Mesenchymal stem cell (in vitro differentiated cells and primary cell): ENCODE results near the gene CCDC196.

Source experiments
- DNase-seq: peaks from one replicate; pipeline ENCODE4 v3.0.0-alpha.2; 2013
- H2AFZ ChIP-seq: one replicate; pipeline ENCODE4 v1.6.1; 2013; ENCODE audit warnings: low read depth, mild to moderate bottlenecking, control low read depth, inconsistent platforms, low read length, moderate library complexity
- H2AK5ac ChIP-seq: 2 replicates; pipeline ENCODE4 v1.6.1; 2013; ENCODE audit warnings: low read length, moderate library complexity, mild to moderate bottlenecking, inconsistent platforms; ENCODE audit not compliant: severe bottlenecking
- H2BK120ac ChIP-seq: one replicate; pipeline ENCODE4 v1.6.1; 2013; ENCODE audit warnings: low read depth, mild to moderate bottlenecking, inconsistent platforms, low read length, moderate library complexity
- H2BK12ac ChIP-seq, 2 experiments: one replicate each; pipeline ENCODE4 v1.6.1; 2013; ENCODE audit warnings: inconsistent platforms in 2 of 2, low read length in 2 of 2, mild to moderate bottlenecking in 2 of 2, moderate library complexity in 2 of 2, control low read depth in 1 of 2
- H2BK15ac ChIP-seq: one replicate; pipeline ENCODE4 v1.6.1; 2013; ENCODE audit warnings: mild to moderate bottlenecking, low read depth, inconsistent platforms; ENCODE audit not compliant: poor library complexity, severe bottlenecking
- H2BK5ac ChIP-seq: 2 replicates; pipeline ENCODE4 v1.6.1; 2013; ENCODE audit warnings: low read depth, mild to moderate bottlenecking, low read length, control low read depth, inconsistent platforms; ENCODE audit not compliant: poor library complexity, severe bottlenecking
- H3K14ac ChIP-seq, 2 experiments: one replicate each; pipeline ENCODE4 v1.6.1; 2013; ENCODE audit warnings: inconsistent platforms in 2 of 2, low read length in 2 of 2, control low read depth in 1 of 2, mild to moderate bottlenecking in 1 of 2, moderate library complexity in 1 of 2
- H3K18ac ChIP-seq, 2 experiments: one replicate each; pipeline ENCODE4 v1.6.1; 2013; ENCODE audit warnings: inconsistent platforms in 2 of 2, low read length in 2 of 2, control low read depth in 1 of 2, low read depth in 1 of 2, mild to moderate bottlenecking in 1 of 2
- H3K23ac ChIP-seq, 2 experiments: one replicate each; pipeline ENCODE4 v1.6.1; 2013; ENCODE audit warnings: inconsistent platforms in 2 of 2, low read length in 2 of 2, mild to moderate bottlenecking in 2 of 2, moderate library complexity in 2 of 2, control low read depth in 1 of 2
- H3K27ac ChIP-seq: 2 replicates; pipeline ENCODE4 v1.5.1; 2013; ENCODE audit warnings: mild to moderate bottlenecking, moderate library complexity, low read length, control low read depth, inconsistent platforms; ENCODE audit not compliant: poor library complexity, severe bottlenecking
- H3K27me3 ChIP-seq, 2 experiments: 2 replicates each; pipeline versions ENCODE4 v1.6.1 to v1.7.0; 2013; ENCODE audit warnings: low read length in 2 of 2, mild to moderate bottlenecking in 2 of 2, moderate library complexity in 2 of 2, control low read depth in 1 of 2, inconsistent platforms in 1 of 2; ENCODE audit not compliant: control insufficient read depth in 1 of 2, insufficient read depth in 1 of 2
- H3K36me3 ChIP-seq, 2 experiments: 2 replicates each; pipeline versions ENCODE4 v1.6.1 to v1.7.0; 2013; ENCODE audit warnings: low read length in 2 of 2, control low read depth in 1 of 2, inconsistent platforms in 1 of 2, low read depth in 1 of 2, mild to moderate bottlenecking in 1 of 2; ENCODE audit not compliant: insufficient read depth in 2 of 2, control insufficient read depth in 1 of 2
- H3K4ac ChIP-seq, 2 experiments: one replicate each; pipeline ENCODE4 v1.6.1; 2013; ENCODE audit warnings: inconsistent platforms in 2 of 2, low read length in 2 of 2, mild to moderate bottlenecking in 2 of 2, moderate library complexity in 2 of 2, control low read depth in 1 of 2, low read depth in 1 of 2
- H3K4me1 ChIP-seq: 2 replicates; pipeline ENCODE4 v1.6.1; 2013; ENCODE audit warnings: low read depth, low read length, control low read depth; ENCODE audit not compliant: control insufficient read depth, insufficient read depth
- H3K4me2 ChIP-seq: 2 replicates; pipeline ENCODE4 v1.6.1; 2013; ENCODE audit warnings: low read length, mild to moderate bottlenecking, inconsistent platforms; ENCODE audit not compliant: poor library complexity, severe bottlenecking
- H3K4me3 ChIP-seq, 2 experiments: 2 replicates each; pipeline versions ENCODE4 v1.5.1 to v1.7.0; 2013; ENCODE audit warnings: low read length in 2 of 2, mild to moderate bottlenecking in 2 of 2, control low read depth in 1 of 2, low read depth in 1 of 2; ENCODE audit not compliant: insufficient read depth in 1 of 2
- H3K79me1 ChIP-seq: replicated peaks from 2 replicates; pipeline ENCODE4 v1.6.1; 2013; ENCODE audit warnings: mild to moderate bottlenecking, control low read depth, low read length, inconsistent platforms; ENCODE audit not compliant: poor library complexity, severe bottlenecking
- H3K9ac ChIP-seq: 2 replicates; pipeline ENCODE4 v1.7.0; 2013; ENCODE audit warnings: mild to moderate bottlenecking, low read length, moderate library complexity
- H3K9me3 ChIP-seq: 2 replicates; pipeline ENCODE4 v1.7.0; 2013; ENCODE audit warnings: mild to moderate bottlenecking, low read length; ENCODE audit not compliant: control insufficient read depth
- H4K8ac ChIP-seq: one replicate; pipeline ENCODE4 v1.6.1; 2013; ENCODE audit warnings: inconsistent platforms, mild to moderate bottlenecking, low read length, moderate library complexity
- H4K91ac ChIP-seq: one replicate; pipeline ENCODE4 v1.6.1; 2013; ENCODE audit warnings: mild to moderate bottlenecking, low read length, inconsistent platforms
- WGBS: methylation state at CpG from one replicate; pipeline ENCODE4 v1.1.7; 2013; ENCODE audit warnings: mixed read lengths; 5-methylcytosine and 5-hydroxymethylcytosine counted together

Gene CCDC196

DNA sequence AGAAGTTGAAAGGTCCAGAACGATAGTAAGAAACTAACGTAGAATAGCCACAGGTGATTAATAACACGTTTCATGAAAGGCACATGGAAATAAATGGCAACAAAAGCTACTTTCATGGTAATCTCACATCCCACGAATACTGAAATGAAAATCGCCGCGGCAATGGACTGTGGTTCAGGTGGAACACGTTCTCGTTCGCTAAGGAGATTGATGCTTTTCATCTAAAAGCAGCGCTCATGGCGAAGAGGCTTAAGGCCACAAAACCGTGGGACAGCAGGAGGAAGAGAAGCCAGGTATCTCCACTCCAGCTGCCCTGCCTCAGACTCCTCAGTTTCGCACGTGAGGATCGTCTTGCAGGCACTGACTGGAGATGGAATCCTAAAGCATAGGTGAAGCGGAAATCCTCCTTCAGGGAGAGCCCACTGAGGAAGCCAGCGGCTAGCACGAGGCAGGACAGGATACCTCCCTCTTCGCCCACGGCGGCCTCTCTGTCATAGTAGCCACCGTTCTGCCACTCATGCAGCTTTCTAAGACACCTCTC lies 21.1 kb downstream of the CCDC196 start:
- DNase-seq: no peak
- H2BK12ac ChIP-seq: peak overlapping the region; percentile 49 to 83
- WGBS: 19% methylated on average over 23 of the region's 23 CpGs

DNA sequence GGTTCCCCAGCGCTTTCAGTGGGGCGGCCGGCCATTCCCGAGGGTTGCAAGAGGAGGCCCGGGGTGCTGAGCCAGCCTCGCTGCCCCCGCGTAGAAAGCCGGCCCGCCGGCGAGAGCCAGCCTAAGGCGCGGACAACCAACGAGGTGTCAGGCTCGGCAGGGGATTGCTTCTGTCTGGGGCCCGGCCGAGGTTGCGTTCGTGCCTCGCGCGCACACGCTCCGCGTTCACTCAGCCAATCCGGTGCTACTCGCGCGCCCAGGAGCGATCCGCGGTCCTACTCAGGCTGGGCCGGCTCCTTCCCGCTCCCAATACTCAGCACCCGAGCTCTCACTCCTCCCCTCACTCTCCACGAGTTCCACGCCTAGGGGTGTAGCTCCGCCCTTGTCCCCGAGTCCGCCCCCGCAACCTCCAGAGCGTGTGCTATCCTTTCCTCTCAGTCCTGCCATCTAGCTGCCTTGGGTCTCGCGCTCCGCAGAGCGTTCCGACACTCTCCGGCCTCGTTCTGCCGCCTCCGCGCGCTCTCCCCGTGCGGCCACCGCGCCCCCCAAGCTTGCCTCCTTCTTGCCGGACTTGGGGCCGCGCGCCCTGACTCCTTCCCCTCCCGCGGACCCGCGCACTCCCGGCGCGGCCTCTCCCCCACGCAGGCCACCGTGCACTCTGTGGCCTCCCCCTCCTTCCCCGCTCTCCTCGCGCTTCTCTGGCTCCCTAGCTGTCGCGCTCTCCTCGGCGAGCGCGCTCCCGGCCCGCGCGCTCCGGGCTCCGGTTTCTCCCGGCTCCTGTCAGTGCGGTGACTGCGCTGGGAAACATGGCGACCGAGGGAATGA lies 21.8 kb downstream of the CCDC196 start, which contains the start of gene GPHN:
Gene GPHN, plus strand, starts transcription at position 426 of the 825 bp plus-strand sequence.
- whole genome bisulfite sequencing: under 1% methylated on average over 90 of the region's 91 CpGs
- Histone ChIP-seq H4K91ac (peak within 1 kb of the TSS; percentile 47), H3K79me1 (peaks cover 7% of the 10 kb centered on the region), H4K8ac (peak within 1 kb of the TSS; percentile 90), H3K4me1 (peaks cover 2% of the 10 kb centered on the region), H3K4me2 (peak within 1 kb of the TSS; percentile 93), H3K14ac (peak within 1 kb of the TSS in 1 of 2 experiments; percentile 85), H2BK5ac (peak within 1 kb of the TSS; percentile 21), H2AK5ac (no peak within 1 kb of the TSS), H2BK120ac (no peak within 1 kb of the TSS), H2BK15ac (peak within 1 kb of the TSS; percentile 80), H3K4me3 (peak within 1 kb of the TSS; percentile 64 to 97), H3K27me3 (no peaks in the 10 kb centered on the region), H3K23ac (peak within 1 kb of the TSS in 1 of 2 experiments; percentile 77), H2AFZ (peak within 1 kb of the TSS; percentile 92), H2BK12ac (peak within 1 kb of the TSS; percentile 49 to 83), H3K27ac (peak within 1 kb of the TSS; percentile 62), H3K18ac (peak within 1 kb of the TSS; percentile 31 to 73), H3K4ac (peak within 1 kb of the TSS; percentile 17 to 40), H3K9me3 (no peaks in the 10 kb centered on the region), H3K9ac (peak within 1 kb of the TSS; percentile 93), H3K36me3 (no peaks in the 10 kb centered on the region)
- DNase-seq: peak; percentile 99

More for the DNA sequence above, 21.1 kb downstream of the CCDC196 start:
- H3K79me1 ChIP-seq: peaks cover 7% of the 10 kb centered on the region
- H3K23ac ChIP-seq: peak overlapping the region in 1 of 2 experiments; percentile 77
- no peaks in the 10 kb centered on the region for H3K27me3 ChIP-seq
- peak overlapping the region; percentile 21 for H2BK5ac ChIP-seq
- H2BK120ac ChIP-seq: no peak overlapping the region
- H3K36me3 ChIP-seq: no peaks in the 10 kb centered on the region
- peaks cover 2% of the 10 kb centered on the region for H3K4me1 ChIP-seq
- peak overlapping the region; percentile 62 for H3K27ac ChIP-seq
- peak overlapping the region; percentile 30 for H4K91ac ChIP-seq
- peak overlapping the region; percentile 90 for H4K8ac ChIP-seq
- H3K4ac ChIP-seq: peak overlapping the region; percentile 17 to 27
- H3K9me3 ChIP-seq: no peaks in the 10 kb centered on the region
- H3K9ac ChIP-seq: peak overlapping the region; percentile 93
- H3K4me2 ChIP-seq: peak overlapping the region; percentile 93
- H3K14ac ChIP-seq: peak overlapping the region in 1 of 2 experiments; percentile 35
- H3K18ac ChIP-seq: peak overlapping the region; percentile 31 to 67
- peak overlapping the region; percentile 64 to 97 for H3K4me3 ChIP-seq
- H2BK15ac ChIP-seq: no peak overlapping the region
- H2AK5ac ChIP-seq: no peak overlapping the region
- H2AFZ ChIP-seq: peak overlapping the region; percentile 65

DNA sequence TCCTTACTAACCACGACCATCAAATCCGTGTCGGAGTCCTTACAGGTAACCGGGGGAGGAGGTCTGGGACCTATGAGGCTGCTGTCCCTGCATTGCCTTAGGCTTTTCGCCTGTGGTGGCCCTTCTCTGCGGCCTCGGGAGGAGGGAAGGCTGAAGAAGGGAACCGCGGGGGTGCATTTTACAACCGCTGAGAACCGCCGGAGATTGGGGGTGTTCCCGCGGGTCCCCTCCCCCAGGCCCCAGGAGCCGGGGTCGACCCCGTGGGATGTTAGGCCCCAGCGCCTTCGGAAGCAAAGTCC lies 22.3 kb downstream of the CCDC196 start:
- H3K9me3 ChIP-seq: no peaks in the 10 kb centered on the region
- H3K4me3 ChIP-seq: peak overlapping the region; percentile 64 to 97
- H3K23ac ChIP-seq: peak overlapping the region in 1 of 2 experiments; percentile 1
- H3K18ac ChIP-seq: peak overlapping the region; percentile 5 to 6
- no peak overlapping the region for H2BK5ac ChIP-seq
- DNase-seq: no peak
- H2AK5ac ChIP-seq: no peak overlapping the region
- H3K4me2 ChIP-seq: peak overlapping the region; percentile 93
- H3K9ac ChIP-seq: peak overlapping the region; percentile 93
- H4K91ac ChIP-seq: no peak overlapping the region
- H3K27ac ChIP-seq: peak overlapping the region; percentile 28
- no peak overlapping the region for H4K8ac ChIP-seq
- H3K14ac ChIP-seq: no peak overlapping the region
- WGBS: under 1% methylated on average over 19 of the region's 19 CpGs
- no peaks in the 10 kb centered on the region for H3K36me3 ChIP-seq
- peaks cover 7% of the 10 kb centered on the region for H3K79me1 ChIP-seq
- no peak overlapping the region for H2BK120ac ChIP-seq
- peaks cover 2% of the 10 kb centered on the region for H3K4me1 ChIP-seq
- H3K4ac ChIP-seq: no peak overlapping the region
- H2BK15ac ChIP-seq: no peak overlapping the region
- no peaks in the 10 kb centered on the region for H3K27me3 ChIP-seq
- H2BK12ac ChIP-seq: no peak overlapping the region
- no peak overlapping the region for H2AFZ ChIP-seq
